ENCODE data around the gene RUNDC3A.

RUNDC3A gene

DNA sequence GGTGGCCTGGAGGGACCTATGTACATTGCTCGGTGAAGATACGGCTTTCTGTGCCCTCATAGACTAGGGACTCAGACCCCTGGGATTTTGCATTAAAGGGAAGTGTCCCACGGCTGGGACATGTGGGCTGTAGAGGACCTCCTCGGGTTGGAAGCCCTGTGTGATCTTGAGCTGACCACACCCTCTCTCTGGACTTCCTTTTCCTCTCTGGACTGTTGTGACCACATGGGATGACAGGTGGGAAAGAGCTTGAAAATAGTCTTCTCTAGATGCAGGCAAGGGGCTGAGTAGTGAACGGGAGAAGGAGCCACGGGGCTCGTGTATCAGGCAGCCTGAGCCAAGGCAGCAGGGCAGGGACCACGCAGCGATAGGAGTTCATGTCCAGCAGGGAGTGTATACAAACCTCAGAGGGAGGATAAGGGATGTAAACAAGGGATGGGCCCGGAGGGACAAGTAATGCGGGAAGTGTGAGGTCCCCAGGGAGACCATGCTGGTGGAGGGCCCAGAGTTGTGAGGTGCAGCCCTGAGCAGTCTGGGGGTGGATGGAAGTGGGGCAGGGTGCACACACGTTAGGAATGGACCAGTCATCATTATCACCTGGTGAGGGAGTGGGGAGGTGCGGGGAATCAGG is 36.0 kb upstream of the RUNDC3A start:
- H3K9me3 ChIP-seq (ENCODE audit: control insufficient read depth, low read depth, low read length): no peaks in the 10 kb centered on the region
- H3K9ac ChIP-seq (ENCODE audit: low read length): no peak overlapping the region
- no peak overlapping the region for H3K4me3 ChIP-seq (ENCODE audit: low read length)
- no peak overlapping the region for H3K27ac ChIP-seq (ENCODE audit: low read length)
- no peaks in the 10 kb centered on the region for H3K36me3 ChIP-seq (ENCODE audit: control insufficient read depth, low read depth, low read length)
- H3K27me3 ChIP-seq (ENCODE audit: control insufficient read depth, insufficient read depth, low read length): no peaks in the 10 kb centered on the region
- no peaks in the 10 kb centered on the region for H3K4me1 ChIP-seq (ENCODE audit: control insufficient read depth, low read depth, low read length)

DNA sequence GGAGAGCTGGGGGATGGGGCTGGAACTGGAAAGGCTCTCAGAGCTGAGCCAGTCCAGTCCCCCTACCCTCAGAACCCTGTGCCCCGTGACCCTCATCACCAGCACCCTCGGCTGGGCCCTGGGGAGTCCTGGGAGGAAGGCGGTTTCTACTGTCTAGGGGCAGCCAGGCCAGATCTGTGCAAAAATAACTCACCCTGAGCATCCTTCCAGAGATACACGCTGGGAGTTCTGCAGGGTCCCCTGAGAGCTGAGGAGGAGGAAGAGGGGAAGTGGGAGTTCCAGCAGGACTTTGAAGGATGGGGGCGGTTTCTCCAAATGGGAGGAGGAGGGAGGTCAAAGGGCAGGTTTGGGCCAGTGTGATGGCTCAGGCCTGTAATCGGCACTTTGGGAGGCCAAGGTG is 35.4 kb upstream of the RUNDC3A start:
- Histone ChIP-seq H3K4me3 (ENCODE audit: low read length) (no peak overlapping the region), H3K27me3 (ENCODE audit: control insufficient read depth, insufficient read depth, low read length) (no peaks in the 10 kb centered on the region), H3K9me3 (ENCODE audit: control insufficient read depth, low read depth, low read length) (no peaks in the 10 kb centered on the region), H3K4me1 (ENCODE audit: control insufficient read depth, low read depth, low read length) (no peaks in the 10 kb centered on the region), H3K9ac (ENCODE audit: low read length) (no peak overlapping the region), H3K36me3 (ENCODE audit: control insufficient read depth, low read depth, low read length) (no peaks in the 10 kb centered on the region), H3K27ac (ENCODE audit: low read length) (no peak overlapping the region)

DNA sequence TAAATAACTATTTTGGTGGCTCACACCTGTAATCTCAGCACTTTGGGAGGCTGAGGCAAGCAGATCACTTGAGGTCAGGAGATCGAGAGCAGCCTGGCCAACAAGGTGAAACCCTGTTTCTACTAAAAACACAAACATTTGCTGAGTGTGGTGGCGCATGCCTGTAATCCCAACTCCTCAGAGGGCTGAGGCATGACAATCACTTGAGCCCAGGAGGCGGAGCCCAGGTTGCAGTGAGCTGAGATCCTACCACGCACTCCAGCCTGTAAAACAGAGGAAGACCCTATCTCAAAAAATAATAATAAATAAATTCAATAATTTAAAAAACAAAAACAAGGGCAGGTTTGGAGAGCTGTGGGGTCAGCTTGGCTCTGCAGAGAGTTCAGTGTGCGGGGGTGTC is 34.8 kb upstream of the RUNDC3A start:
- Histone ChIP-seq H3K4me1 (ENCODE audit: control insufficient read depth, low read depth, low read length) (no peaks in the 10 kb centered on the region), H3K27me3 (ENCODE audit: control insufficient read depth, insufficient read depth, low read length) (no peaks in the 10 kb centered on the region), H3K4me3 (ENCODE audit: low read length) (no peak overlapping the region), H3K9me3 (ENCODE audit: control insufficient read depth, low read depth, low read length) (no peaks in the 10 kb centered on the region), H3K9ac (ENCODE audit: low read length) (no peak overlapping the region), H3K27ac (ENCODE audit: low read length) (no peak overlapping the region), H3K36me3 (ENCODE audit: control insufficient read depth, low read depth, low read length) (no peaks in the 10 kb centered on the region)

DNA sequence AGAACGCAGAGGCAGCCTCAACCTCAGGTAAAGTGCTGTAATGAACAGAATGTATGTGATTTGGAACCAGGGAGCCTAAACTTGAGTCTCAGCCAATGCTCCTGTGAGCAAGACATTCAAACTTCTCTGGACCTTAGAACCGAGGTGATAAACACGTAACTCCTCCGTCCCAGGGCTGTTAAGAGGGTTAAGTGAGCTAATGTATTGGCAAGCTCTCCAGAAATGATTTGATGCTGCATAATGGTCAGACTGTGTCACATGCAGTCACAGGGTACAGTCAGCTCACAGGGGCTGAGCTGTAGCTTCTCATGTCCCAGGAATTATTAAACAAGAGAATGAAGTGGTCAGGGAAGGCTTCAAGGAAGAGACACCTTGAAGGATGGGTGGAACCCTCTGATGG is 30.4 kb upstream of the RUNDC3A start:
- H3K4me3 ChIP-seq (ENCODE audit: low read length): no peak overlapping the region
- H3K27me3 ChIP-seq (ENCODE audit: control insufficient read depth, insufficient read depth, low read length): no peaks in the 10 kb centered on the region
- no peak overlapping the region for H3K27ac ChIP-seq (ENCODE audit: low read length)
- H3K9me3 ChIP-seq (ENCODE audit: control insufficient read depth, low read depth, low read length): no peaks in the 10 kb centered on the region
- H3K36me3 ChIP-seq (ENCODE audit: control insufficient read depth, low read depth, low read length): no peaks in the 10 kb centered on the region
- H3K4me1 ChIP-seq (ENCODE audit: control insufficient read depth, low read depth, low read length): peaks cover 9% of the 10 kb centered on the region
- no peak overlapping the region for H3K9ac ChIP-seq (ENCODE audit: low read length)

DNA sequence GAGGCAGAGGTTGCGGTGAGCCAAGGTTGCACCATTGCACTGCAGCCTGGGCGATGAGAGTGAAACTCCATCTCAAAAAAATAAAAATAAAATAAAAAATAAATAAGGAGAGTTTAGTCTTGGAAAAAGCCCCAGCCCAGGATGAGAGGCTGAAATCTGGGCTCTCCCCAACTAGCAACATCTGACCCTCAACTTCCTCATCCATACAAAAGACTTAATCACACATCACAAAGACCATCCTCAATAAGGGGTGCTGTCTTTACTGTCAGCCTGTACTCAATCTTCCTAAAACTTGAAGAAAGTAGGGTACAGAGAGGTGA is 29.1 kb upstream of the RUNDC3A start:
- Histone ChIP-seq H3K9ac (ENCODE audit: low read length) (no peak overlapping the region), H3K27ac (ENCODE audit: low read length) (no peak overlapping the region), H3K36me3 (ENCODE audit: control insufficient read depth, low read depth, low read length) (no peaks in the 10 kb centered on the region), H3K4me1 (ENCODE audit: control insufficient read depth, low read depth, low read length) (peaks cover 9% of the 10 kb centered on the region), H3K27me3 (ENCODE audit: control insufficient read depth, insufficient read depth, low read length) (no peaks in the 10 kb centered on the region), H3K9me3 (ENCODE audit: control insufficient read depth, low read depth, low read length) (no peaks in the 10 kb centered on the region), H3K4me3 (ENCODE audit: low read length) (no peak overlapping the region)

DNA sequence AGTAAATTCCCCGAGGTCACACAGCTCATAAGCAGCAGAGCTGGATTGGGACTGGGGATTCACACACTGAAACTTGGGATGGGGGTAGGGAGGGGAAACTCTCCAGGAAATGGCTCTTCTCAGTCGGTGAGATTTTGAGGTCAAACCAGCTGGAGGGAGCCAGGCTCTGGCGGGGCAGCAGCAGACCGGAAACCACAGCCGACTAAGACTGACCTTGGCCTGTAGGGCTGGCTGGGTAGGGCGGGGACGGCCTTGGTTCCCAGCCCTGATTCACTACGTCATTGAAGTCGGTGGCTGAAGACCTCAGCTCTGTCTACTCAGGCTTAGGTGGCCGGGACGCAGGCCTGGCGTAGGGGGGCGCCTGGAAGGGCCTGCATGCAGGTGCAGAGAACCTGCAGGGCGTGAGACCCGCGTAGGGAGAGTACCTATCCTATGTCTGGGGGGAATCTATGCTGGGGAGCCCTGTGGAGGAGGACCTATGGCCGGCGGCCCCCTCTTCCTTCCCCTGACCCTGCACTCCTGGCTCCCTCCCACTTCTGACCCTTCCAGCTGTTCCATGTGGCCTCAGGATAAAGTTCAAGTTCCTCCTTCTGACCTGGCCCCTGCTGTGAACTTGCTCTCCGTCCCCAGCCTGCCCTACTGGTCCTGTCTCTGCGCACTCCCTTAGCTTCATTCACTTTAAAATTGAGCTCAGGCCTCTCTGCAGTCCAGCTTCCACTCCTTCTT is 28.6 kb upstream of the RUNDC3A start:
- H3K4me3 ChIP-seq (ENCODE audit: low read length): no peak overlapping the region
- H3K27me3 ChIP-seq (ENCODE audit: control insufficient read depth, insufficient read depth, low read length): no peaks in the 10 kb centered on the region
- H3K9me3 ChIP-seq (ENCODE audit: control insufficient read depth, low read depth, low read length): no peaks in the 10 kb centered on the region
- H3K36me3 ChIP-seq (ENCODE audit: control insufficient read depth, low read depth, low read length): no peaks in the 10 kb centered on the region
- no peak overlapping the region for H3K27ac ChIP-seq (ENCODE audit: low read length)
- H3K4me1 ChIP-seq (ENCODE audit: control insufficient read depth, low read depth, low read length): peaks cover 9% of the 10 kb centered on the region
- no peak overlapping the region for H3K9ac ChIP-seq (ENCODE audit: low read length)

DNA sequence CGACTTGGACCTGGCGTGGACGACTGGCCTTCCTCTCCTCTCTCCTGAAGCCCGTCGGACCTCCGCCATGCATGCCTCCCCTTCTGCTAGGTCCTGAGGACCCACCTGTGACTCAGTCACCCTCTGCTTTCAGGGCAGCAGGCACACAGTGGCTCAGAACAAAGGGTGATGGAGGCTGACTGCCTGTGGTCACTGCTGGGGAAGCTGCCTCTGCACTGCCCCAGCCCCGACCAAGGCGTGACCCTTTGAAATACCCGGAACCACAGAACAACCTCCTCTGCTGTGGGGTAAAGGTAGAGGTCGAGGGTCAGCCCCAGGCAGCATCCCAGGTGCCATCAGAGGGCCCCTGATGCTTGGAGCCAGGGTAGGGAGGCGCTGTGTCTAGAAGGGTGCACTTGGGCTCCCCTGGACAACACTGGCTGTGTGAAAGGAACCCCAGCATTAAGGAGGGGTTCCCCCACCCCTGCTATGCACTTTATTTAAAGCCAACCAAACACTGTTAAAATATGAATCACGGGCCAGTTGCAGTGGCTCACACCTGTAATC is 27.9 kb upstream of the RUNDC3A start:
- Histone ChIP-seq H3K9ac (ENCODE audit: low read length) (no peak overlapping the region), H3K4me1 (ENCODE audit: control insufficient read depth, low read depth, low read length) (peaks cover 9% of the 10 kb centered on the region), H3K27me3 (ENCODE audit: control insufficient read depth, insufficient read depth, low read length) (no peaks in the 10 kb centered on the region), H3K9me3 (ENCODE audit: control insufficient read depth, low read depth, low read length) (no peaks in the 10 kb centered on the region), H3K4me3 (ENCODE audit: low read length) (no peak overlapping the region), H3K36me3 (ENCODE audit: control insufficient read depth, low read depth, low read length) (no peaks in the 10 kb centered on the region), H3K27ac (ENCODE audit: low read length) (no peak overlapping the region)

DNA sequence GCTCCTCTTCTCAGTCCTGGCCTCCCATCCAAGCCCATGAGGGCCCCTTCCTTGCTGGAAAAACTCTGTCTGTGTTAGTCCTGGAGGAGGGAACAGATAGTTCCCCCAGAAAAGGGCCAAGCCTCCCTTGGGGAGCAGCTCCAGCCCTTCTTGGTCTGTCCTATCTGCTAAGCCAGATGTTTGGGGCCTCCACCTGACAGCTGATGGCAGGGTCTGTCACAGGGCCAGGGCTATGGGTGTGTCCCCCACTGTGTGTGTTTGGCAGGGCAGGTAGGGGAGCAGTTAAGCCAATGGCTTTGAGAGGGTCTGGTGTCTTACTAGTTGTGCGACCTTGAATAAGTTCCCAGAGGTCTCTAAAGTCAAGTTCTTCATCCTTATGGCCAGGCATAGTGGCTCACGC is 26.8 kb upstream of the RUNDC3A start:
- Histone ChIP-seq H3K9me3 (ENCODE audit: control insufficient read depth, low read depth, low read length) (no peaks in the 10 kb centered on the region), H3K36me3 (ENCODE audit: control insufficient read depth, low read depth, low read length) (no peaks in the 10 kb centered on the region), H3K4me3 (ENCODE audit: low read length) (no peak overlapping the region), H3K27me3 (ENCODE audit: control insufficient read depth, insufficient read depth, low read length) (no peaks in the 10 kb centered on the region), H3K4me1 (ENCODE audit: control insufficient read depth, low read depth, low read length) (peaks cover 9% of the 10 kb centered on the region), H3K9ac (ENCODE audit: low read length) (no peak overlapping the region), H3K27ac (ENCODE audit: low read length) (no peak overlapping the region)

DNA sequence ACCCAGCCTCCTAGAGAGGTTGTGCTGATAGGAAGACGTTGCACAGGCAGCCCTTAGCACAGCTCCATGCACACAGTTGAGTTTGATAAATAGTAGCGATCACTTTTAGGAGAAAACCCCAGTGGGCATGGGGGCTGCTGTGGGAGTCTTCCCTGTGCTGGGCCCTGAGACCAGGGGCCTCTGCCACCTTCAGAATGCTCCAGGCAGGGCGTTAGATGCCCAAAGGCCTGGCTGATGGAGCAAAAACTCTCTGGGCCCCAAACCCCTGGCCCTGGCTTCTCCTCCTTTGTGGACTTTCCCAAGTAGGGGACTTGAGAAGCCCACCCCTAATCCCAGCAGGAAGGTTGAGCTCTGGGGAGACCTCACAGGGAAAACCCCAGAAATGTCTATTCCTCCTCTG is 26.1 kb upstream of the RUNDC3A start:
- Histone ChIP-seq H3K36me3 (ENCODE audit: control insufficient read depth, low read depth, low read length) (no peaks in the 10 kb centered on the region), H3K27me3 (ENCODE audit: control insufficient read depth, insufficient read depth, low read length) (no peaks in the 10 kb centered on the region), H3K9me3 (ENCODE audit: control insufficient read depth, low read depth, low read length) (no peaks in the 10 kb centered on the region), H3K9ac (ENCODE audit: low read length) (no peak overlapping the region), H3K27ac (ENCODE audit: low read length) (no peak overlapping the region), H3K4me3 (ENCODE audit: low read length) (no peak overlapping the region), H3K4me1 (ENCODE audit: control insufficient read depth, low read depth, low read length) (peaks cover 9% of the 10 kb centered on the region)

DNA sequence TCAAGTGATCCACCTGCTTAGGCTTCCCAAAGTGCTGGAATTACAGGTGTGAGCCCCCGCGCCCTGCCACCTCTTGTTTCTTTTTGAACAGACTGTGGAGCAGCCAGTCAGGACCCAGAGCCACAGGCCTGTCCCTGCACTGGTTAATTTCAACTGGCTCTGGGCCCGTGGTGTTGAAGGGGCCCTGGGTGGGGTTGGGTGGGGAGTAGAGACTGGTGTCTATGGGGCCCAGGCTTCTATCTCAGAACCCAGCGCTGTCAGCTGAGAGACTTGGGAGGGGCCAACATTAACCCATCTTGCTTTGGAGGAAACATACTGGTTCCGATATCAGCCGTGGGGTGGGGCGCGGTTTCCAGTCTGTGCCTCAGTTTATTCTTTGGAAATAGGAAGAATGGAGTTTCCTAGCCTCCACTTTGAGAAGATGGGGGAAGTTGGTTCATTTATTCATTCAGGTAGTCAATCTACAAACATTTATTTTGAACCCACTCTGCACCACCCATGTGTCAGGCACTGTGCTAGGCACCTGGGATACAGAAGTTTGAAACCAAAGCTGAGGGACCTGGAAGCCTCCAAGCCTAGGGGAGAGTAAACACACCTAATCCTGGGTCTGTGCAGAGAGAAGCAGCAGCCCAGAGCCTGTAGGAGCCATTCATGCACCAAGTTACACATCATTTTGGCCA is 24.9 kb upstream of the RUNDC3A start:
- no peaks in the 10 kb centered on the region for H3K36me3 ChIP-seq (ENCODE audit: control insufficient read depth, low read depth, low read length)
- no peak overlapping the region for H3K9ac ChIP-seq (ENCODE audit: low read length)
- no peak overlapping the region for H3K27ac ChIP-seq (ENCODE audit: low read length)
- H3K9me3 ChIP-seq (ENCODE audit: control insufficient read depth, low read depth, low read length): no peaks in the 10 kb centered on the region
- H3K4me1 ChIP-seq (ENCODE audit: control insufficient read depth, low read depth, low read length): peaks cover 9% of the 10 kb centered on the region
- H3K27me3 ChIP-seq (ENCODE audit: control insufficient read depth, insufficient read depth, low read length): no peaks in the 10 kb centered on the region
- H3K4me3 ChIP-seq (ENCODE audit: low read length): no peak overlapping the region

DNA sequence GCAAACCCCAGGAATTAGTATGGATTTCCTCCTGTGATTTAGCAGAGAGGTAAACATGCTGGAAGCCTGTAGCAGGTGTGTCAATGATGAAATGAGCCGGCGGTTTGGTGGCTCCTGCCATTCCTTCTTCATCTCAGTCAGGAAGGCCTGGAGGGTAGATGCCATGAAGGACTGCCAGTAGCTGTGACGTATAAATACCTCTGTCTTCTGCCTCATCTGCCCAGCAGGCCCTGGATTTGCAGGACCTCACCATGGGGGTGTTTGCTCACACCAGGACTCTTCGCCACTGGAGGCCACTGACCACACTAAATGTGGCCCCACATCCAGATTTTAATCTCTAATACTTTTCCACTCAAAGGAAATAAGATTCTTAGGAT is 24.4 kb upstream of the RUNDC3A start:
- H3K27me3 ChIP-seq (ENCODE audit: control insufficient read depth, insufficient read depth, low read length): no peaks in the 10 kb centered on the region
- peaks cover 9% of the 10 kb centered on the region for H3K4me1 ChIP-seq (ENCODE audit: control insufficient read depth, low read depth, low read length)
- H3K36me3 ChIP-seq (ENCODE audit: control insufficient read depth, low read depth, low read length): no peaks in the 10 kb centered on the region
- H3K4me3 ChIP-seq (ENCODE audit: low read length): no peak overlapping the region
- no peak overlapping the region for H3K27ac ChIP-seq (ENCODE audit: low read length)
- no peaks in the 10 kb centered on the region for H3K9me3 ChIP-seq (ENCODE audit: control insufficient read depth, low read depth, low read length)
- no peak overlapping the region for H3K9ac ChIP-seq (ENCODE audit: low read length)

DNA sequence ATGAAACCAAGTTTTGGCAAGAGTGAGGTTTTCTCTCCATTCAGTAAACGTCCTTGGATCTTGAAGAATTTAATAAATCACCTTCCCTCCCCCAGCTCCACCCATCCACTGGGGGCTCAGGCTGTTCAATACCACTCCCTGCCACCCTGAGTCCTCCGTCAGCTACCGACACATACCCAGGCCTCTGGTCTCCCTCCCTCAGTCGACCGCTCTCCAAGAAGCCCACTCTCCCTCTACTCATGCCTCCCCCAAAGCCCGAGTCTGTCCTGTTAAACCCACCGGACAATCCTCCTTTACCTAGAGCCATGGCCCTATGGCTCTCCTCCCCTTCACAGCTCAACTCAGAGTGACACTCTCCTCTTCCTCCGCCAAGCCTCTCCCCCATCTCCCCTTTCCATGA is 20.8 kb upstream of the RUNDC3A start:
- Histone ChIP-seq H3K9ac (ENCODE audit: low read length) (no peak overlapping the region), H3K4me3 (ENCODE audit: low read length) (no peak overlapping the region), H3K27me3 (ENCODE audit: control insufficient read depth, insufficient read depth, low read length) (no peaks in the 10 kb centered on the region), H3K27ac (ENCODE audit: low read length) (no peak overlapping the region), H3K9me3 (ENCODE audit: control insufficient read depth, low read depth, low read length) (no peaks in the 10 kb centered on the region), H3K4me1 (ENCODE audit: control insufficient read depth, low read depth, low read length) (no peaks in the 10 kb centered on the region), H3K36me3 (ENCODE audit: control insufficient read depth, low read depth, low read length) (no peaks in the 10 kb centered on the region)

All from iPS-18a (cell line).